H1 (cell line): Measurements from ENCODE around the gene KIF5A. TPM values are rescaled to one million over a fixed set of nuclear protein-coding genes. Genes with fewer than 3 reads are reported as not detected.
A peak's percentile ranks its signal among the peaks of the same experiment; 100 is the strongest.

Source experiments
- CTCF ChIA-PET: fragments of 300-600 bp; sonication (Branson Sonifier 250); formaldehyde crosslinking; loops from one replicate; lab custom pipeline; 2021; ENCODE audit not compliant: partially characterized antibody; lab: Charles Lee
- POLR2A ChIA-PET: fragments of 300-600 bp; sonication (Branson Sonifier 250); formaldehyde crosslinking; loops from one replicate; lab custom pipeline; 2021; ENCODE audit warnings: inconsistent platforms; ENCODE audit not compliant: partially characterized antibody; lab: Charles Lee
- DNase-seq, 2 experiments: peaks; one replicate each; pipeline versions ENCODE4 v3.0.0 to v3.0.0-alpha.2; 2010 to 2022; ENCODE audit warnings: low spot score in 2 of 2, low read depth in 1 of 2, mixed read lengths in 1 of 2
- FAIRE-seq: peaks from 2 replicates; lab custom pipeline; 2011; peaks lifted over from hg19 to GRCh38; lab: Jason Lieb, UNC
- H2AFZ ChIP-seq: 2 replicates; pipeline ENCODE4 v1.8.1; 2012; ENCODE audit warnings: low read length, inconsistent platforms
- H2AK5ac ChIP-seq: 2 replicates; pipeline ENCODE4 v1.6.1; 2013; ENCODE audit warnings: low read depth, low read length
- H2BK120ac ChIP-seq: replicated peaks from 2 replicates; pipeline ENCODE3; 2013; ENCODE audit warnings: low read depth, low read length, inconsistent platforms
- H2BK12ac ChIP-seq: 2 replicates; pipeline ENCODE4 v1.6.1; 2013; ENCODE audit warnings: low read depth, low read length
- H2BK15ac ChIP-seq: 2 replicates; pipeline ENCODE4 v1.6.1; 2013; ENCODE audit warnings: low read length
- H2BK20ac ChIP-seq: 2 replicates; pipeline ENCODE4 v1.6.1; 2013; ENCODE audit warnings: low read length
- H2BK5ac ChIP-seq: 2 replicates; pipeline ENCODE4 v1.6.1; 2013; ENCODE audit warnings: low read depth, low read length
- H3K14ac ChIP-seq: 2 replicates; pipeline ENCODE4 v1.6.1; 2013; ENCODE audit warnings: inconsistent platforms; ENCODE audit not compliant: insufficient read length
- H3K18ac ChIP-seq: 2 replicates; pipeline ENCODE4 v1.6.1; 2013; ENCODE audit warnings: low read length; ENCODE audit errors: extremely low read depth
- H3K23ac ChIP-seq: 2 replicates; pipeline ENCODE4 v1.6.1; 2013; ENCODE audit warnings: inconsistent platforms; ENCODE audit not compliant: insufficient read length
- H3K23me2 ChIP-seq: 2 replicates; pipeline ENCODE4 v1.6.1; 2013; ENCODE audit warnings: low read depth, low read length
- H3K27ac ChIP-seq: 2 replicates; pipeline ENCODE4 v1.6.1; 2011; ENCODE audit warnings: low read depth, low read length, inconsistent platforms
- H3K27me3 ChIP-seq, 4 experiments: replicated peaks in 1 of 4; 1 replicate in 1 of 4; 2 replicates in 3 of 4; pipeline versions ENCODE4 v1.6.1 to v1.8.1; 2011 to 2013; ENCODE audit warnings: low read length in 3 of 4, mild to moderate bottlenecking in 3 of 4, inconsistent platforms in 2 of 4, mixed read lengths in 2 of 4, moderate library complexity in 1 of 4; ENCODE audit not compliant: control insufficient read depth in 3 of 4, insufficient read depth in 3 of 4; ENCODE audit errors: extremely low read depth in 1 of 4
- H3K36me3 ChIP-seq, 4 experiments: 2 replicates each; pipeline versions ENCODE4 v1.6.1 to v1.8.1; 2011 to 2013; ENCODE audit warnings: mild to moderate bottlenecking in 4 of 4, low read length in 3 of 4, moderate library complexity in 2 of 4, control low read depth in 1 of 4, inconsistent platforms in 1 of 4; ENCODE audit not compliant: insufficient read depth in 4 of 4, control insufficient read depth in 2 of 4
- H3K4ac ChIP-seq: replicated peaks from 2 replicates; pipeline ENCODE3; 2013; ENCODE audit warnings: low read length, low read depth, mixed read lengths, inconsistent platforms; ENCODE audit not compliant: insufficient read length
- H3K4me1 ChIP-seq, 4 experiments: replicated peaks in 1 of 4; 1 replicate in 1 of 4; 2 replicates in 3 of 4; pipeline versions ENCODE4 v1.6.1 to v1.8.1; 2011 to 2013; ENCODE audit warnings: low read length in 3 of 4, inconsistent platforms in 2 of 4, mixed read lengths in 1 of 4; ENCODE audit not compliant: insufficient read depth in 4 of 4, control insufficient read depth in 3 of 4
- H3K4me2 ChIP-seq, 2 experiments: 2 replicates each; pipeline versions ENCODE4 v1.6.1 to v1.8.1; 2011 to 2013; ENCODE audit warnings: low read depth in 2 of 2, low read length in 2 of 2, control low read depth in 1 of 2, inconsistent platforms in 1 of 2, mild to moderate bottlenecking in 1 of 2; ENCODE audit not compliant: insufficient read depth in 1 of 2
- H3K4me3 ChIP-seq, 4 experiments: fragments of 200-600, 300-600 bp in 1 of 4; sonication (generic), shearing (Covaris generic), sonication (Bioruptor Twin) in 1 of 4; 2 replicates each; pipeline versions ENCODE4 v1.5.1 to v1.8.1; 2011 to 2016; ENCODE audit warnings: low read length in 4 of 4, low read depth in 3 of 4, control low read depth in 2 of 4, inconsistent platforms in 2 of 4, mild to moderate bottlenecking in 2 of 4, mixed read lengths in 1 of 4, moderate library complexity in 1 of 4; ENCODE audit not compliant: insufficient read depth in 2 of 4; ENCODE audit errors: extremely low read depth in 1 of 4
- H3K56ac ChIP-seq: replicated peaks from 2 replicates; pipeline ENCODE3; 2013; ENCODE audit warnings: low read depth, mild to moderate bottlenecking, mixed read lengths, low read length, inconsistent platforms; ENCODE audit not compliant: insufficient read length
- H3K79me1 ChIP-seq: 2 replicates; pipeline ENCODE4 v1.6.1; 2013; ENCODE audit warnings: low read depth, low read length, control low read depth
- H3K79me2 ChIP-seq, 2 experiments: 2 replicates each; pipeline versions ENCODE4 v1.6.1 to v1.8.1; 2012 to 2013; ENCODE audit warnings: low read length in 2 of 2, mild to moderate bottlenecking in 2 of 2, inconsistent platforms in 1 of 2; ENCODE audit not compliant: insufficient read depth in 2 of 2, control insufficient read depth in 1 of 2
- H3K9ac ChIP-seq, 4 experiments: replicated peaks in 1 of 4; 1 replicate in 1 of 4; 2 replicates in 3 of 4; pipeline versions ENCODE4 v1.6.1 to v1.8.1; 2011 to 2013; ENCODE audit warnings: low read depth in 3 of 4, low read length in 3 of 4, control low read depth in 2 of 4, mild to moderate bottlenecking in 2 of 4, moderate library complexity in 2 of 4, inconsistent platforms in 1 of 4; ENCODE audit errors: extremely low read depth in 1 of 4
- H3K9me3 ChIP-seq, 2 experiments: 2 replicates each; pipeline versions ENCODE4 v1.6.1 to v1.8.1; 2012 to 2013; ENCODE audit warnings: mild to moderate bottlenecking in 2 of 2, moderate library complexity in 2 of 2, control low read depth in 1 of 2, inconsistent platforms in 1 of 2, low read depth in 1 of 2, low read length in 1 of 2, mixed read lengths in 1 of 2; ENCODE audit not compliant: insufficient read depth in 2 of 2
- H4K20me1 ChIP-seq, 2 experiments: replicated peaks in 1 of 2; 2 replicates each; pipeline versions ENCODE3 to v1.8.1; 2011 to 2013; ENCODE audit warnings: inconsistent platforms in 2 of 2, low read length in 2 of 2, mild to moderate bottlenecking in 1 of 2; ENCODE audit not compliant: insufficient read depth in 2 of 2, control insufficient read depth in 1 of 2
- H4K5ac ChIP-seq: 2 replicates; pipeline ENCODE4 v1.6.1; 2013; ENCODE audit warnings: low read length, low read depth, mixed read lengths, inconsistent platforms; ENCODE audit not compliant: insufficient read length
- H4K8ac ChIP-seq: 2 replicates; pipeline ENCODE4 v1.8.0; 2013; ENCODE audit warnings: mild to moderate bottlenecking, moderate library complexity, low read length, inconsistent platforms; ENCODE audit not compliant: insufficient read depth; ENCODE audit errors: extremely low read depth
- H4K91ac ChIP-seq: replicated peaks from 2 replicates; pipeline ENCODE3; 2013; ENCODE audit warnings: low read length, mixed read lengths, inconsistent platforms; ENCODE audit not compliant: insufficient read length
- CBX5 ChIP-seq: fragments of 300-800, 300-1000 bp; sonication (generic); IDR thresholded peaks from 2 replicates; pipeline ENCODE4 v1.7.1; 2016; ENCODE audit warnings: antibody characterized with exemption, low read length, low read depth
- CEBPB ChIP-seq: IDR thresholded peaks from 2 replicates; pipeline ENCODE4 v1.6.1; 2012; ENCODE audit warnings: low read depth, low read length
- CHD2 ChIP-seq: IDR thresholded peaks from 2 replicates; pipeline ENCODE4 v1.6.1; 2012; ENCODE audit warnings: low read length, improper control_type of control experiment
- HDAC2 ChIP-seq, 2 experiments: fragments of 300-600 bp in 1 of 2; sonication (generic) in 1 of 2; IDR thresholded peaks; 2 replicates each; pipeline ENCODE4 v1.6.1; 2011 to 2012; ENCODE audit warnings: low read depth in 2 of 2, low read length in 2 of 2, mild to moderate bottlenecking in 2 of 2, moderate library complexity in 2 of 2, borderline replicate concordance in 1 of 2, inconsistent platforms in 1 of 2
- KDM5A ChIP-seq: fragments of 200-600 bp; IDR thresholded peaks from 2 replicates; pipeline ENCODE4 v1.7.1; 2012; ENCODE audit warnings: mild to moderate bottlenecking, low read length, inconsistent platforms, mixed read lengths
- MAFK ChIP-seq: IDR thresholded peaks from 2 replicates; pipeline ENCODE4 v1.6.1; 2012; ENCODE audit warnings: low read depth, mild to moderate bottlenecking, improper control_type of control experiment, low read length
- NANOG ChIP-seq: IDR thresholded peaks from 2 replicates; pipeline ENCODE4 v1.6.1; 2011; ENCODE audit warnings: low read length, low read depth, mild to moderate bottlenecking, inconsistent platforms; ENCODE audit not compliant: insufficient read depth, poor library complexity, severe bottlenecking
- RXRA ChIP-seq: IDR thresholded peaks from 2 replicates; pipeline ENCODE4 v1.6.1; 2011; ENCODE audit warnings: low read depth, mild to moderate bottlenecking, low read length, moderate library complexity; ENCODE audit not compliant: insufficient read depth
- SP4 ChIP-seq: IDR thresholded peaks from 2 replicates; pipeline ENCODE4 v1.6.1; 2012; ENCODE audit warnings: low read length, inconsistent platforms
- TCF12 ChIP-seq: IDR thresholded peaks from 2 replicates; pipeline ENCODE4 v1.6.1; 2011; ENCODE audit warnings: low read depth, mild to moderate bottlenecking, low read length
- ZNF274 ChIP-seq: IDR thresholded peaks from 2 replicates; pipeline ENCODE4 v1.7.0; 2012; ENCODE audit warnings: low read length, borderline replicate concordance; ENCODE audit errors: extremely low read depth
- WGBS, 2 experiments: shearing (Covaris generic) in 1 of 2; methylation state at CpG; one replicate each; pipeline versions ENCODE4 v1.1.6 to v1.1.7; 2013 to 2015; ENCODE audit warnings: low lambda C conversion rate in 2 of 2, mixed read lengths in 2 of 2, inconsistent platforms in 1 of 2, low coverage in 1 of 2, missing lambda C conversion rate in 1 of 2; ENCODE audit not compliant: insufficient replicate concordance in 2 of 2, insufficient coverage in 1 of 2, insufficient read length in 1 of 2; ENCODE audit errors: extremely low coverage in 1 of 2, missing lambda C conversion rate in 1 of 2; 5-methylcytosine and 5-hydroxymethylcytosine counted together
- polyA plus RNA-seq, 7 experiments: library from polyadenylated mRNA; depleted of rRNA in 3 of 7; stranded (reverse) in 5 of 7; unstranded in 2 of 7; fragments of >200 nt in 5 of 7; fragments of 200-250 nt in 2 of 7; gene quantifications; 1 replicate in 5 of 7; 2 replicates in 1 of 7; 4 replicates in 1 of 7; pipeline versions ENCODE4 v1.2.1 to v1.2.3, GENCODE V29; 2011 to 2013; ENCODE audit warnings: missing spikeins in 2 of 7, mixed read lengths in 2 of 7
- total RNA-seq: library from RNA; stranded (reverse); fragmentation: NEBNext Ultra II Directional; extraction: Animal tissue kit (Norgen Biotek cat#: 25700); gene quantifications from 2 replicates; pipeline ENCODE4 v1.2.1, GENCODE V29; 2021

The KIF5A gene
- total and polyA plus RNA-seq, 2 of the 8 experiments (the other 6 are each of a cell fraction or from before 2014, with no cell fraction given) = 10.7 to 21.9 TPM

GRCh38 chr12:57632073-57632957, 82.5 kb downstream of the KIF5A start:
- H3K56ac ChIP-seq = no peak overlapping the region
- no peak overlapping the region for H3K4ac ChIP-seq
- H4K5ac ChIP-seq = no peak overlapping the region
- no peaks in the 10 kb centered on the region; a peak in 1 of 8 replicates for H3K36me3 ChIP-seq
- no peak overlapping the region for H3K23ac ChIP-seq
- H2BK5ac ChIP-seq = no peak overlapping the region
- H4K20me1 ChIP-seq = peaks cover 2 to 10% of the 10 kb centered on the region in 2 experiments
- H3K9me3 ChIP-seq = no peaks in the 10 kb centered on the region
- no peak overlapping the region for H2BK15ac ChIP-seq
- H2BK20ac ChIP-seq = no peak overlapping the region
- H4K8ac ChIP-seq = peak overlapping the region; percentile 64; the same call in 1 of the 2 replicates
- H2BK120ac ChIP-seq = no peak overlapping the region
- H2BK12ac ChIP-seq = no peak overlapping the region
- no peak overlapping the region for H3K14ac ChIP-seq
- WGBS, 2 experiments = 4% methylated on average over 26 of the region's 67 CpGs; no CpG with 5 or more reads in 1 of the 2 experiments
- H3K18ac ChIP-seq = peak overlapping the region; percentile 48
- peak overlapping the region; percentile 43 to 83 (median 54) for H3K4me3 ChIP-seq
- H2AFZ ChIP-seq = no peak overlapping the region; the same call in 1 of the 2 replicates
- no peaks in the 10 kb centered on the region for H3K79me2 ChIP-seq
- no peak overlapping the region for H2AK5ac ChIP-seq
- H3K4me2 ChIP-seq = peak overlapping the region; percentile 44 to 91
- no peaks in the 10 kb centered on the region for H3K79me1 ChIP-seq
- no peak overlapping the region for H3K9ac ChIP-seq
- FAIRE-seq (no peak), DNase-seq (peak in 1 of 2 experiments; percentile 85)
- peaks cover 55 to 74% (median 68%) of the 10 kb centered on the region in 4 experiments for H3K27me3 ChIP-seq
- no peak overlapping the region for H4K91ac ChIP-seq
- H3K27ac ChIP-seq = no peak overlapping the region
- H3K23me2 ChIP-seq = peaks cover 7% of the 10 kb centered on the region; the same call in 1 of the 2 replicates
- peaks cover 0 to 17% (median 13%) of the 10 kb centered on the region in 4 experiments; a peak in 6 of 7 replicates for H3K4me1 ChIP-seq
- POLR2A ChIA-PET = interaction anchor here (0.8 to 1.4 kb wide), 5 partner anchors 10 to 103 kb away, joined by 3 to 4 read pairs (median 4); no protein-coding TSS in a partner anchor
- CTCF ChIA-PET = interaction anchor here (0.6 to 9.9 kb wide), 27 partner anchors 10 to 1707 kb away, joined by 3 to 88 read pairs (median 5); partner anchors contain the start of genes ARHGEF25, OS9 and PIP4K2C
- TF ChIP-seq CHD2 (no peak), SP4 (no peak), RXRA (no peak), CBX5 (no peak), MAFK (no peak), KDM5A (no peak), ZNF274 (no peak), NANOG (no peak), CEBPB (no peak), HDAC2 (IDR thresholded peaks at IDR 0.05; ENCODE audit: borderline replicate concordance in 1 of 2, low read depth in 2 of 2, low read length in 2 of 2) (no peak), TCF12 (no peak)
